H1 (cell line): Measurements from ENCODE around the gene WDR7. TPM values are rescaled to one million over a fixed set of nuclear protein-coding genes. Genes with fewer than 3 reads are reported as not detected.

ENCODE experiments used
- CTCF ChIA-PET: fragments of 300-600 bp; sonication (Branson Sonifier 250); formaldehyde crosslinking; loops from one replicate; lab custom pipeline; 2021; ENCODE audit not compliant: partially characterized antibody; lab: Charles Lee
- POLR2A ChIA-PET: fragments of 300-600 bp; sonication (Branson Sonifier 250); formaldehyde crosslinking; loops from one replicate; lab custom pipeline; 2021; ENCODE audit warnings: inconsistent platforms; ENCODE audit not compliant: partially characterized antibody; lab: Charles Lee
- DNase-seq, 2 experiments: peaks; one replicate each; pipeline versions ENCODE4 v3.0.0 to v3.0.0-alpha.2; 2010 to 2022; ENCODE audit warnings: low spot score in 2 of 2, low read depth in 1 of 2, mixed read lengths in 1 of 2
- FAIRE-seq: peaks from 2 replicates; lab custom pipeline; 2011; peaks lifted over from hg19 to GRCh38; lab: Jason Lieb, UNC
- H2AFZ ChIP-seq: 2 replicates; pipeline ENCODE4 v1.8.1; 2012; ENCODE audit warnings: low read length, inconsistent platforms
- H2AK5ac ChIP-seq: 2 replicates; pipeline ENCODE4 v1.6.1; 2013; ENCODE audit warnings: low read depth, low read length
- H2BK120ac ChIP-seq: replicated peaks from 2 replicates; pipeline ENCODE3; 2013; ENCODE audit warnings: low read depth, low read length, inconsistent platforms
- H2BK12ac ChIP-seq: 2 replicates; pipeline ENCODE4 v1.6.1; 2013; ENCODE audit warnings: low read depth, low read length
- H2BK15ac ChIP-seq: 2 replicates; pipeline ENCODE4 v1.6.1; 2013; ENCODE audit warnings: low read length
- H2BK20ac ChIP-seq: 2 replicates; pipeline ENCODE4 v1.6.1; 2013; ENCODE audit warnings: low read length
- H2BK5ac ChIP-seq: 2 replicates; pipeline ENCODE4 v1.6.1; 2013; ENCODE audit warnings: low read depth, low read length
- H3K14ac ChIP-seq: 2 replicates; pipeline ENCODE4 v1.6.1; 2013; ENCODE audit warnings: inconsistent platforms; ENCODE audit not compliant: insufficient read length
- H3K18ac ChIP-seq: 2 replicates; pipeline ENCODE4 v1.6.1; 2013; ENCODE audit warnings: low read length; ENCODE audit errors: extremely low read depth
- H3K23ac ChIP-seq: 2 replicates; pipeline ENCODE4 v1.6.1; 2013; ENCODE audit warnings: inconsistent platforms; ENCODE audit not compliant: insufficient read length
- H3K23me2 ChIP-seq: 2 replicates; pipeline ENCODE4 v1.6.1; 2013; ENCODE audit warnings: low read depth, low read length
- H3K27ac ChIP-seq: 2 replicates; pipeline ENCODE4 v1.6.1; 2011; ENCODE audit warnings: low read depth, low read length, inconsistent platforms
- H3K27me3 ChIP-seq, 4 experiments: replicated peaks in 1 of 4; 1 replicate in 1 of 4; 2 replicates in 3 of 4; pipeline versions ENCODE4 v1.6.1 to v1.8.1; 2011 to 2013; ENCODE audit warnings: low read length in 3 of 4, mild to moderate bottlenecking in 3 of 4, inconsistent platforms in 2 of 4, mixed read lengths in 2 of 4, moderate library complexity in 1 of 4; ENCODE audit not compliant: control insufficient read depth in 3 of 4, insufficient read depth in 3 of 4; ENCODE audit errors: extremely low read depth in 1 of 4
- H3K36me3 ChIP-seq, 4 experiments: 2 replicates each; pipeline versions ENCODE4 v1.6.1 to v1.8.1; 2011 to 2013; ENCODE audit warnings: mild to moderate bottlenecking in 4 of 4, low read length in 3 of 4, moderate library complexity in 2 of 4, control low read depth in 1 of 4, inconsistent platforms in 1 of 4; ENCODE audit not compliant: insufficient read depth in 4 of 4, control insufficient read depth in 2 of 4
- H3K4ac ChIP-seq: replicated peaks from 2 replicates; pipeline ENCODE3; 2013; ENCODE audit warnings: low read length, low read depth, mixed read lengths, inconsistent platforms; ENCODE audit not compliant: insufficient read length
- H3K4me1 ChIP-seq, 4 experiments: replicated peaks in 1 of 4; 1 replicate in 1 of 4; 2 replicates in 3 of 4; pipeline versions ENCODE4 v1.6.1 to v1.8.1; 2011 to 2013; ENCODE audit warnings: low read length in 3 of 4, inconsistent platforms in 2 of 4, mixed read lengths in 1 of 4; ENCODE audit not compliant: insufficient read depth in 4 of 4, control insufficient read depth in 3 of 4
- H3K4me2 ChIP-seq, 2 experiments: 2 replicates each; pipeline versions ENCODE4 v1.6.1 to v1.8.1; 2011 to 2013; ENCODE audit warnings: low read depth in 2 of 2, low read length in 2 of 2, control low read depth in 1 of 2, inconsistent platforms in 1 of 2, mild to moderate bottlenecking in 1 of 2; ENCODE audit not compliant: insufficient read depth in 1 of 2
- H3K4me3 ChIP-seq, 4 experiments: fragments of 200-600, 300-600 bp in 1 of 4; sonication (generic), shearing (Covaris generic), sonication (Bioruptor Twin) in 1 of 4; 2 replicates each; pipeline versions ENCODE4 v1.5.1 to v1.8.1; 2011 to 2016; ENCODE audit warnings: low read length in 4 of 4, low read depth in 3 of 4, control low read depth in 2 of 4, inconsistent platforms in 2 of 4, mild to moderate bottlenecking in 2 of 4, mixed read lengths in 1 of 4, moderate library complexity in 1 of 4; ENCODE audit not compliant: insufficient read depth in 2 of 4; ENCODE audit errors: extremely low read depth in 1 of 4
- H3K56ac ChIP-seq: replicated peaks from 2 replicates; pipeline ENCODE3; 2013; ENCODE audit warnings: low read depth, mild to moderate bottlenecking, mixed read lengths, low read length, inconsistent platforms; ENCODE audit not compliant: insufficient read length
- H3K79me1 ChIP-seq: 2 replicates; pipeline ENCODE4 v1.6.1; 2013; ENCODE audit warnings: low read depth, low read length, control low read depth
- H3K79me2 ChIP-seq, 2 experiments: 2 replicates each; pipeline versions ENCODE4 v1.6.1 to v1.8.1; 2012 to 2013; ENCODE audit warnings: low read length in 2 of 2, mild to moderate bottlenecking in 2 of 2, inconsistent platforms in 1 of 2; ENCODE audit not compliant: insufficient read depth in 2 of 2, control insufficient read depth in 1 of 2
- H3K9ac ChIP-seq, 4 experiments: replicated peaks in 1 of 4; 1 replicate in 1 of 4; 2 replicates in 3 of 4; pipeline versions ENCODE4 v1.6.1 to v1.8.1; 2011 to 2013; ENCODE audit warnings: low read depth in 3 of 4, low read length in 3 of 4, control low read depth in 2 of 4, mild to moderate bottlenecking in 2 of 4, moderate library complexity in 2 of 4, inconsistent platforms in 1 of 4; ENCODE audit errors: extremely low read depth in 1 of 4
- H3K9me3 ChIP-seq, 2 experiments: 2 replicates each; pipeline versions ENCODE4 v1.6.1 to v1.8.1; 2012 to 2013; ENCODE audit warnings: mild to moderate bottlenecking in 2 of 2, moderate library complexity in 2 of 2, control low read depth in 1 of 2, inconsistent platforms in 1 of 2, low read depth in 1 of 2, low read length in 1 of 2, mixed read lengths in 1 of 2; ENCODE audit not compliant: insufficient read depth in 2 of 2
- H4K20me1 ChIP-seq, 2 experiments: replicated peaks in 1 of 2; 2 replicates each; pipeline versions ENCODE3 to v1.8.1; 2011 to 2013; ENCODE audit warnings: inconsistent platforms in 2 of 2, low read length in 2 of 2, mild to moderate bottlenecking in 1 of 2; ENCODE audit not compliant: insufficient read depth in 2 of 2, control insufficient read depth in 1 of 2
- H4K5ac ChIP-seq: 2 replicates; pipeline ENCODE4 v1.6.1; 2013; ENCODE audit warnings: low read length, low read depth, mixed read lengths, inconsistent platforms; ENCODE audit not compliant: insufficient read length
- H4K8ac ChIP-seq: 2 replicates; pipeline ENCODE4 v1.8.0; 2013; ENCODE audit warnings: mild to moderate bottlenecking, moderate library complexity, low read length, inconsistent platforms; ENCODE audit not compliant: insufficient read depth; ENCODE audit errors: extremely low read depth
- H4K91ac ChIP-seq: replicated peaks from 2 replicates; pipeline ENCODE3; 2013; ENCODE audit warnings: low read length, mixed read lengths, inconsistent platforms; ENCODE audit not compliant: insufficient read length
- BRCA1 ChIP-seq: IDR thresholded peaks from 2 replicates; pipeline ENCODE4 v1.6.1; 2012; ENCODE audit warnings: low read depth, low read length, improper control_type of control experiment
- CHD2 ChIP-seq: IDR thresholded peaks from 2 replicates; pipeline ENCODE4 v1.6.1; 2012; ENCODE audit warnings: low read length, improper control_type of control experiment
- CREB1 ChIP-seq: IDR thresholded peaks from 2 replicates; pipeline ENCODE4 v1.6.1; 2012; ENCODE audit warnings: inconsistent platforms
- EP300 ChIP-seq, 2 experiments: IDR thresholded peaks; 1 replicate in 1 of 2; 2 replicates in 1 of 2; pipeline ENCODE4 v1.6.1; 2011 to 2012; ENCODE audit warnings: low read depth in 2 of 2, low read length in 2 of 2, mild to moderate bottlenecking in 2 of 2, borderline replicate concordance in 1 of 2, inconsistent platforms in 1 of 2, moderate library complexity in 1 of 2
- NANOG ChIP-seq: IDR thresholded peaks from 2 replicates; pipeline ENCODE4 v1.6.1; 2011; ENCODE audit warnings: low read length, low read depth, mild to moderate bottlenecking, inconsistent platforms; ENCODE audit not compliant: insufficient read depth, poor library complexity, severe bottlenecking
- NRF1 ChIP-seq: IDR thresholded peaks from 2 replicates; pipeline ENCODE4 v1.6.1; 2011; ENCODE audit warnings: mild to moderate bottlenecking, low read depth, low read length, improper control_type of control experiment
- RNF2 ChIP-seq: fragments of 200-900, 300-1000 bp; sonication (generic); IDR thresholded peaks from 2 replicates; pipeline ENCODE4 v1.7.1; 2016; ENCODE audit warnings: borderline replicate concordance, low read depth, mild to moderate bottlenecking, antibody characterized with exemption, low read length; ENCODE audit not compliant: poor library complexity, severe bottlenecking; ENCODE audit errors: missing control alignments
- SIN3A ChIP-seq, 2 experiments: IDR thresholded peaks in 1 of 2; conservative IDR thresholded peaks in 1 of 2; 2 replicates each; pipeline ENCODE4 v1.6.1; 2011 to 2012; ENCODE audit warnings: low read length in 2 of 2, improper control_type of control experiment in 1 of 2, low read depth in 1 of 2, mild to moderate bottlenecking in 1 of 2
- SP1 ChIP-seq: IDR thresholded peaks from 2 replicates; pipeline ENCODE4 v1.6.1; 2011; ENCODE audit warnings: low read depth, low read length
- SP4 ChIP-seq: IDR thresholded peaks from 2 replicates; pipeline ENCODE4 v1.6.1; 2012; ENCODE audit warnings: low read length, inconsistent platforms
- SRF ChIP-seq: IDR thresholded peaks from 2 replicates; pipeline ENCODE4 v1.6.1; 2011; ENCODE audit warnings: mild to moderate bottlenecking, low read depth, low read length, moderate library complexity
- TCF12 ChIP-seq: IDR thresholded peaks from 2 replicates; pipeline ENCODE4 v1.6.1; 2011; ENCODE audit warnings: low read depth, mild to moderate bottlenecking, low read length
- ZNF274 ChIP-seq: IDR thresholded peaks from 2 replicates; pipeline ENCODE4 v1.7.0; 2012; ENCODE audit warnings: low read length, borderline replicate concordance; ENCODE audit errors: extremely low read depth
- WGBS, 2 experiments: shearing (Covaris generic) in 1 of 2; methylation state at CpG; one replicate each; pipeline versions ENCODE4 v1.1.6 to v1.1.7; 2013 to 2015; ENCODE audit warnings: low lambda C conversion rate in 2 of 2, mixed read lengths in 2 of 2, inconsistent platforms in 1 of 2, low coverage in 1 of 2, missing lambda C conversion rate in 1 of 2; ENCODE audit not compliant: insufficient replicate concordance in 2 of 2, insufficient coverage in 1 of 2, insufficient read length in 1 of 2; ENCODE audit errors: extremely low coverage in 1 of 2, missing lambda C conversion rate in 1 of 2; 5-methylcytosine and 5-hydroxymethylcytosine counted together
- polyA plus RNA-seq, 7 experiments: library from polyadenylated mRNA; depleted of rRNA in 3 of 7; stranded (reverse) in 5 of 7; unstranded in 2 of 7; fragments of >200 nt in 5 of 7; fragments of 200-250 nt in 2 of 7; gene quantifications; 1 replicate in 5 of 7; 2 replicates in 1 of 7; 4 replicates in 1 of 7; pipeline versions ENCODE4 v1.2.1 to v1.2.3, GENCODE V29; 2011 to 2013; ENCODE audit warnings: missing spikeins in 2 of 7, mixed read lengths in 2 of 7
- total RNA-seq: library from RNA; stranded (reverse); fragmentation: NEBNext Ultra II Directional; extraction: Animal tissue kit (Norgen Biotek cat#: 25700); gene quantifications from 2 replicates; pipeline ENCODE4 v1.2.1, GENCODE V29; 2021

The WDR7 gene
- total and polyA plus RNA-seq, 2 of the 8 experiments (the other 6 are each of a cell fraction or from before 2014, with no cell fraction given): 5.5 to 15.2 TPM

- Histone ChIP-seq H3K14ac (no peak overlapping the region), H2BK120ac (no peak overlapping the region), H4K5ac (no peak overlapping the region), H3K4me1 (peaks cover 0 to 6% (median 2%) of the 10 kb centered on the region in 4 experiments; a peak in 3 of 7 replicates), H2BK20ac (no peak overlapping the region), H2AFZ (no peak overlapping the region), H4K91ac (no peak overlapping the region), H3K56ac (no peak overlapping the region), H3K79me1 (no peaks in the 10 kb centered on the region), H3K27me3 (no peaks in the 10 kb centered on the region), H2BK15ac (no peak overlapping the region), H2BK12ac (no peak overlapping the region), H3K36me3 (no peaks in the 10 kb centered on the region), H3K27ac (no peak overlapping the region), H2AK5ac (no peak overlapping the region), H3K4ac (no peak overlapping the region), H3K9me3 (no peaks in the 10 kb centered on the region), H4K20me1 (no peaks in the 10 kb centered on the region), H3K9ac (no peak overlapping the region), H4K8ac (no peak overlapping the region), H2BK5ac (no peak overlapping the region), H3K79me2 (no peaks in the 10 kb centered on the region), H3K4me2 (no peak overlapping the region), H3K23me2 (no peaks in the 10 kb centered on the region), H3K23ac (no peak overlapping the region), H3K18ac (no peak overlapping the region), H3K4me3 (no peak overlapping the region)
- POLR2A ChIA-PET: no interaction called here
- 76% methylated on average over 1 of the region's 1 CpG; no CpG with 5 or more reads in 1 of the 2 experiments for WGBS, 2 experiments
- no peak for DNase-seq
- no peak for FAIRE-seq
- CTCF ChIA-PET: interaction anchor here (0.6 kb wide), 1 partner anchor 28 kb away, joined by 3 read pairs; no protein-coding TSS in a partner anchor
- TF ChIP-seq SIN3A (conservative IDR thresholded peaks at IDR 0.05 in 1 of 2, IDR thresholded peaks at IDR 0.05 in 1 of 2; ENCODE audit: low read depth in 1 of 2, low read length in 2 of 2) (no peak), RNF2 (no peak), SRF (no peak), EP300 (IDR thresholded peaks at IDR 0.05; ENCODE audit: borderline replicate concordance in 1 of 2, low read depth in 2 of 2, low read length in 2 of 2) (no peak), TCF12 (no peak), NRF1 (no peak), CHD2 (no peak), CREB1 (no peak), ZNF274 (no peak), BRCA1 (no peak), SP1 (no peak), NANOG (no peak), SP4 (no peak)
These were observed 332.3 kb downstream of the WDR7 start for GRCh38 chr18:56983275-56983992.
